Activated CD4-positive, alpha-beta T cell treated with anti-CD3 and anti-CD28 coated beads, Interleukin-2, Interleukin-6, amounts not matched to agents 100 ng/mL and 50 ng/mL, durations not matched to agents 16 hours and 8 hours (primary cell): ENCODE measurements around the gene MBD3.
"Not testable (repeated sequence)": the region's sequence is repeated elsewhere in the genome, so short reads cannot be mapped to it uniquely, and the experiment has no call there.

Experiments
- DNase-seq: peaks from one replicate; pipeline ENCODE4 v3.0.0-alpha.2; 2020

MBD3 gene

DNA sequence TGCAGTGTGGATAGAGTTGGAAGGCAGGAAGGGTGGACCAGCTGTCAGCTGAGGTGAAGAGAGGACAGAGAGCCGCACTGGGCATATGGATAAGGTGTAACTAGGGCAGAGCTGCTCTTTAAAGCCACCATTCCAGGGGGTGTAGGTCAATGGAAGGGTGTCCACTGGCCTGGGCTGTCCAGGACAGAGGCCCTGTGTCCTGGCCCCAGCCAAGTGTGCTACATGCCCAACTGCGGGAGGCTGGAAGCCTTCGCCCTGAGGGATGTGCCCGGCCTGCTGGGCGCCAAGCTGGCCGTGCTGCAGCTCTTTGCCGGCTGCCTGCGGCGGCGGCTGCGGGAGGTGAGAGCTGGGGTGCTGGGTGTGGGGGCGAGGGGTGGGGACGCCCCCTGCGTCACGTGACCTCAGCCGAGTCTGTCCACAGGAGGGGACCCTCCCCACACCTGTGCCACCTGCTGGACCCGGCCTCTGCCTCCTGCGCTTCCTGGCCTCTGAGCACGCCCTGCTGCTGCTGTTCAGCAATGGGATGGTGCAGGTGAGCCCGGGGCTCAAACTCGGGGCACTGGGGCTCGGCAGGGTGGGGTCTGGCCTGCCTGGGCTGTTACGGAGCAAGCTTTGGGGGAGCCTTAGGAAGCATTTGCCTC is 59.0 kb downstream of the MBD3 start:
- DNase-seq: no peak

DNA sequence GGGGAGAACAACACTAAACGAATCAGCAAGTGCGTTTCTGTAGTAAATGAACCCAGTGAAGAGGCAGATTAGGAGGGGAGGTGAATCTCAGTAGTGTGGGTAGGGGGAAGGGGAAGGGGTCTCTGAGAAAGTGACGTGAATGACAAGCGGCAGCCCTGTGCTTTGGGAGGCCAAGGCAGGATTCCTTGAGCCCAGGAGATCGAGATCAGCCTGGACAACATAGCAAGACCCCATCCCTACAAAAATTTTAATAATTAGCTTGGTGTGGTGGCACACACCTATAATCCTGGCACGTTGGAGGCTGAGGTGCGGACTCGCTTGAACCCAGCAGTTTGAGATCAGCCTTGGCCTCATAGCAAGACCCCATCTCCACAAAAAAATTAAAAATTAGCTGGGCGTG is 60.7 kb downstream of the MBD3 start:
- no peak for DNase-seq

DNA sequence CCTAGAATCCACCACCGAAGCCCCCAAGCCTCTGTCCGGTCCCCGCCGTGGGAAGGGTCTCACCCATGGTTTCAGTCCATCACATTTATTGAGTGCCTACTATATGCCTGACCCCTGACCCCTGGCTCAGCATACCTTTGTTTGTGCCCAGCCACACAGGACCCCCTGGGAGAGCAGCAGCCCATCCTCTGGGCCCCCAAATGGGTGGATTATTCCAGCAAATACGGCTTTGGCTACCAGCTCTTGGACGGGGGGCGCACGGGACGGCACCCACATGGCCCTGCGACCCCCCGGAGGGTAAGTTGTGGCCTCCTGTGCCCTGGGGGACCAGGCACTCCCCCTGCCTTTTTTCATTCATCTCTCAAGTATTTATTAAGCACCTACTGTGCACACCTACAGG is 61.1 kb downstream of the MBD3 start:
- DNase-seq: no peak

DNA sequence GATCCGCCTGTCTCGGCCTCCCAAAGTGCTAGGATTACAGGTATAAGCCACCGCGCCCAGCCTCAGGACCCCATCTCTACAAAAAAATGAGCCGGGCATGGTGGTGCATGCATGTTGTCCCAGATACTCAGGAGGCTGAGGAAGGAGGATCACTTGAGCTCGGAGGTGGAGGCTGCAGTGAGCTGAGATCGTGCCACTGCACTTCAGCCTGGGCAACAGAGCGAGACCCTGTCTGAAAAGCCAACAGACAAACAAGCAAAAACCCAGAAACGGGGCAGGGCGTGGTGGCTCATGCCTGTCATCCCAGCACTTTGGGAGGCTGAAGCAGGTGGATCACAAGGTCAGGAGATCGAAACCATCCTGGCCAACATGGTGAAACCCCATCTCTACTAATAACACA is 61.8 kb downstream of the MBD3 start:
- DNase-seq: not testable (repeated sequence)

DNA sequence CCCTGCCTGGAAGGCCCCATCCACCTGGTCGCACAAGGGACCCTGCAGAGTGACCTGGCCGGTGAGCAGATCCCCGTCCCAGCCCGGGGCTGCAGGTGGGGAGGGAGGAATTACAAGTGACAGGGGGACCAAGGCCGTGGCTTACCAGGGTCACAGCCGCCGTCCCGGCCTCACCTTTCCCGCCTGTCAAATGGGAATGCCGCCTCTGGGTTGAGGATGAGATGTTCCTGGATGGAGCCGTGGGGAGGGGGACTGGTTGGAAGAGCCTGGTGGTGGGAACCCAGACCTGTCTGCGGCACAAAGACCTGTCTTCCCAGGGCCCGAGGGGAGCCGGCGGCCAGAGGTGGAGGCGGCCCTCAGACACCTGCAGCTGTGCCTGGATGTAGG is 63.2 kb downstream of the MBD3 start:
- no peak for DNase-seq

GRCh38 chr19:1528596-1529429 is 63.9 kb downstream of the MBD3 start:
- no peak for DNase-seq

DNA sequence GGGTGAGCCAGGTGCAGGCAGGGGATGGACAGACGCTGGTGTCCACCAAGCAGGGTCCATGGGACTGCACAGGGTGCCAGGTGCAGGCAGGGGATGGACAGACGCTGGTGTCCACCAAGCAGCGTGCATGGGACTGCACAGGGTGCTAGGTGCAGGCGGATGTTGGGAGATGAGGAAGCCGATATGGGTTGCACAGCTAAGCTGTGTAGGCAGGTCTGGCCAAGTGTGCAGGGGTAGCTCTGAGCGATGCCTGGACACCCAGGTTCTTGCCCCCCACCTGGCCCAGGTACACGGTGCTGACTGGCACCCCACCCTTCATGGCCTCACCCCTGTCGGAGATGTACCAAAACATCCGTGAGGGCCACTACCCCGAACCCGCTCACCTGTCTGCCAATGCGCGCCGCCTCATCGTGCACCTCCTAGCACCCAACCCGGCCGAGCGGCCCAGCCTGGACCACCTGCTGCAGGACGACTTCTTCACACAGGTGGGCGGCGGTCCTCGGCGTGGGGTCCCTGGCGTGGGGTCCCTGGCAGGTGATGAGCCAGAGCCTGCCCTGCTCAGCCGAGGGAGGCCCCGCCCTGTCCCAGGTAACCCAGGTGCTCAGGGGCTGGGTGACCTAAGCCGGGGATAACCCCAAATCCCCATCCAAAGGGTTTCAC is 64.9 kb downstream of the MBD3 start:
- DNase-seq: no peak

DNA sequence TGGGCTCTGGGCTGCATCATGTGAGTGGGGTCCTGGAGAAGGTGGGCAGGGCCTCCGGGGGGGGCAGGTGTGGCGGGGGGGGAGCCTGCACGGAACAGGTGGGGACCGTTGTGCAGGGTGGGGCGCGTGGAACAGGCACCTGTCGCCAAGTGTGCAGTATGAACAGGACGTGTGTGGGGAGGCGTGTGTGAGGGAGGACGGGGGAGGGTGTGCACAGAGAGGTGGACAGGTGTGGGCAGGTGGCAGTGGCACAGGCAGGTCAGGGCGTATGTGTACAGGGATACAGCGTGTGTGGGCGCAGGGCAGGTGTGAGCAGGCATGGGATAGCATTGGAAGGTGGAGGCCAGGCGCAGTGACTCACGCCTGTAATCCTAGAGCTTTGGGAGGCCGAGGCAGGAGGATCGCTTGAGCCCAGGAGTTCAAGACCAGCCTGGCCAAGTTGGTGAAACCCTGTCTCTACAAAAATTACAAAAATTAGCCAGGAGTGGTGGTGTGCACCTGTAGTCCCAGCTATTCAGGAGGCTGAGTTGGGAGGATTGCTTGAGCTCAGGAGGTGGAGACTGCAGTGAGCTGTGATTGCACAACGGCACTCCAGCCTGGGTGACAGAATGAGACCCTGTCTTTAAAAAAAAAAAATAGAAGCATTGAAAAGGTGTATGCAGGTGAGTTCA is 65.6 kb downstream of the MBD3 start:
- DNase-seq: no peak

- no peak for DNase-seq
Measured at GRCh38 chr19:1526066-1526778, 66.4 kb downstream of the MBD3 start.

GRCh38 chr19:1525343-1525742 is 67.3 kb downstream of the MBD3 start:
- DNase-seq: no peak

- no peak for DNase-seq
Measured at GRCh38 chr19:1524972-1525325, 67.7 kb downstream of the MBD3 start.

- no peak for DNase-seq
Measured at GRCh38 chr19:1524287-1524971, 68.2 kb downstream of the MBD3 start.
